C4-2B (cell line): ENCODE results near the gene ITIH2.

Source experiments
- CTCF ChIP-seq: fragments of 450-650 bp; conservative IDR thresholded peaks from 2 replicates; pipeline ENCODE4 v1.5.1; 2017; ENCODE audit warnings: mild to moderate bottlenecking
- ZFX ChIP-seq: fragments of 450-650 bp; IDR thresholded peaks from 2 replicates; pipeline ENCODE4 v1.6.1; 2017

GRCh38 chr10:7697426-7697825, 5.7 kb upstream of the ITIH2 start:
- no peak for TF ChIP-seq CTCF
- no peak for TF ChIP-seq ZFX
